GM18507 (cell line): ENCODE results near the gene AMMECR1.

Source experiments
- DNase-seq: peaks from one replicate; pipeline ENCODE4 v3.0.0; 2011; ENCODE audit warnings: low read depth; ENCODE audit not compliant: insufficient read length; ENCODE audit errors: extremely low spot score
- FAIRE-seq: peaks from 2 replicates; lab custom pipeline; 2011; peaks lifted over from hg19 to GRCh38; lab: Jason Lieb, UNC

Gene AMMECR1

GRCh38 chrX:110153244-110153643 lies 164.6 kb downstream of the AMMECR1 start:
- FAIRE-seq (no peak), DNase-seq (no peak)

GRCh38 chrX:110146521-110146920 lies 171.4 kb downstream of the AMMECR1 start:
- peak; percentile 87 for FAIRE-seq
- DNase-seq: peak; percentile 17

DNA sequence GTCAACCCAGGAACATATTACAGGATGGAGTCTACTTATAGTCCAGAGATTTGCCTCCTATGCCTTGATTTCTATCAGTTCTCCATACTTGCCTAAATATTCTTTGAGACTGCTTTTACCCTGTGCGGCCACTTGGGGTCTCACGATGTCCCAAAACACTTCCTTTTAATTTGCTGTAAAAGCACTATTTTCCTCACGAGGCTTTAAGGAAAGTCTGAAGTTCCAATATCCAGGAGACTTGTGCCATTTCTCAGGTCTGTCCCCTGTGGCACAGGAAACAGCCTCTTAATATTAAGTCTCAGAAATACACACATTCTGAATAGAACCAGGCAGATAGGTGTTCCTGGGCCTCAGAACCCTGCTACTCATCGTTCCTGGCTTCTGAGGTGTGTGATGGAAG lies 172.0 kb downstream of the AMMECR1 start:
- DNase-seq: no peak
- peak; percentile 89 for FAIRE-seq

GRCh38 chrX:110145311-110145710 lies 172.6 kb downstream of the AMMECR1 start:
- FAIRE-seq (no peak), DNase-seq (no peak)
